VCaP (cell line): ENCODE data around the gene JARID2.

Experiments used
- H3K27ac ChIP-seq: fragments of 450-650 bp; 2 replicates; pipeline ENCODE4 v1.5.1; 2017
- CTCF ChIP-seq: fragments of 450-650 bp; conservative IDR thresholded peaks from 2 replicates; pipeline ENCODE4 v1.5.1; 2017; ENCODE audit warnings: mild to moderate bottlenecking, moderate library complexity

JARID2 gene

GRCh38 chr6:15464211-15464725 lies 218.4 kb downstream of the JARID2 start:
- TF ChIP-seq CTCF: peak; percentile 32; the same call in 1 of the 2 replicates

GRCh38 chr6:15465212-15465611 lies 219.3 kb downstream of the JARID2 start:
- no peak overlapping the region for H3K27ac ChIP-seq
- no peak for TF ChIP-seq CTCF

More at GRCh38 chr6:15464211-15464725, 218.4 kb downstream of the JARID2 start:
- peak overlapping the region; percentile 50; the same call in 1 of the 2 replicates for H3K27ac ChIP-seq

DNA sequence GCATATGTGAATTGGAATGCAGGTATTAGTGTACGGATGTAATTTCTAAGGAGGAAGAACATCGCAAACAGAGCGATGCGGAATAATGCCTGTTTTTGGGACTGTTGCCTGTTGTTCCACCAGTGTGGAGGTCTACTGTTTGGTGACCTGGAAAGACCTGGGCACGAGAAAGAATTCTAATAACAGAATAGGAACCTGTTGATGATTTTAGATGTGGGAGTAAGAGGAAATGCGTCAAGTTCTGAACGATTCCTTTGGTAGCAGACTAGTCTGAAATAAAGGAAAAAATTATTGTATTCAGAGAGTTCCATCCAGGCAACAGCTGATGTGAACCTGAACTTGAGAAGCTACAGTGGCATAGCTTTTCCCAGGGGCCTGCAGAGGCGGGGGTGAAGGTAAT lies 224.9 kb downstream of the JARID2 start:
- no peak overlapping the region for H3K27ac ChIP-seq
- no peak for TF ChIP-seq CTCF

DNA sequence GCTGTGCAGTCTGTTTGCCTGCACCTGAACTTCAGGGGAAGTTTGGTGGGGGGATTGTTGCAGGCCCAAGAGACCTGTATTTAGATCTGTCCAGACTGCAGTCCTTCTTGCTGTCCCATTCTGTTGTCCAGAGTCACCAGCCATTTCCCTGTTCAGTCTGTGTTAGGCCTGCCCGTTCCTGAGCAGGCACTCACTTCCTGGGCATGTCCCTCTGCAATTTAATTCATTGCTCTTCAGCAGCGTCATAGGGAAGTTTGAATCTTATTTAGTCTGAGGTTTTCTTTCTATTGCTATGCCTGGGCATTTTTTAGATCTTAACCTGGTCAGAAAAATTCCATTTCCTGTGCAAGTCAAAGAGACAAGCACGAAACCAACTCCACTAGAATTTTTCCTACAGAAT lies 226.8 kb downstream of the JARID2 start:
- no peak for TF ChIP-seq CTCF
- no peak overlapping the region for H3K27ac ChIP-seq

GRCh38 chr6:15473174-15473573 lies 227.3 kb downstream of the JARID2 start:
- H3K27ac ChIP-seq: no peak overlapping the region
- no peak for TF ChIP-seq CTCF

DNA sequence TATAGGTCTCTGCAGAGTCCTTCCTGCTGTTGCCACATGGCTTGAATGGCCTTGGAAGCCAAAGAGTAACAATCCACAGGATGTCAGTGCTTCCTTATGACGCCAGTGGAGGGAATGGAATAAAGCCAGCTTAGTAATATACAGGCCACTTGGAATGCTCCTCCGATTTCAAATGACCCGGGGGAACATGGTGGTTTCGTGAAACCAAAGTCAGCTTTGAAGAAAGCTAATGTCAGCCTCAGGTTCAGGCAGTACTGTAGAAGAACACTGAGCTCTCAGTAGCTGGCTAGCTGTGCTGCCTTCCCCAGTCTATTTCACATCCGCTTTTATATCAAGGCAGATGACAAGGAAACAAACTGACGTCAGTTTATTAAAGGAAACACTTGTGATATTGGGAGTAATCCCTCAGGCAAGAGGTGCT lies 227.9 kb downstream of the JARID2 start:
- no peak for TF ChIP-seq CTCF
- no peak overlapping the region for H3K27ac ChIP-seq

- no peak for TF ChIP-seq CTCF
- H3K27ac ChIP-seq: no peak overlapping the region
Observed at GRCh38 chr6:15474196-15474595, 228.3 kb downstream of the JARID2 start.
